ENCODE results near the gene TTC32. TPM values are rescaled to one million over a fixed set of nuclear protein-coding genes. Genes with fewer than 3 reads are reported as not detected.
"Not testable (repeated sequence)": the region's sequence is repeated elsewhere in the genome, so short reads cannot be mapped to it uniquely, and the experiment has no call there.

TTC32 gene
- total and polyA plus RNA-seq, 2 donors from 2014 or later, result 8.6 to 17.7 TPM

DNA sequence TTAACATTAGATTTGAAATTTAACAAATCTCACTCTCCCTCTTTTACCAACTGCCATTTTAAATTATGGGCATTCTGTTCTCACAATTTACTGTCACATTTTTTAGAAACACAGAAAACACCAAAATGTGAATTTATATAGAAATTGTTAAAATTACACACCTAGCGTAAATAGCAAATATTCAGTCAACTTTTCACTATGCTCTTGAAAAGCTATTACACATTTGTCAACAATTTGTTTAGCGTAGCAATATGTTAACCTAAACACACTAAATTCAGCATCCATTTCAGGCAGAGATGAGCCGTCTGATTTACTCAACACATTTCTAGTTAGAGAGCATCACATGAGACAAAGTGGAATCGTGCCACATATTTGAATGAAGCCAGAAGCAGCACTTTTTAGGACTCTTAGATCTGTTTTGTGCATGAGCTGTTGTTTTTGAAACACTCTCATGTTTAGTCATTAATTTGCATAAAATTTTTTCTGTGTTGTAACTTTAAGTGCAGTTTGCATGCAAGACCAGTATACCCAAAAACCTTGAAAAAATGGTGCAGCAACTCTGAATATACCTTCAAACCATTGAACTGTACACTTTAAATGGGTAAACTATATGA is 8.2 kb downstream of the TTC32 start:
- Histone ChIP-seq H3K9ac (ENCODE audit: low read length in 3 of 3) (no peak overlapping the region), H3K4me3 (ENCODE audit: low read length in 3 of 3) (no peak overlapping the region), H3K36me3 (ENCODE audit: control insufficient read depth in 2 of 3, insufficient read depth in 3 of 3, low read length in 3 of 3) (no peaks in the 10 kb centered on the region), H3K27me3 (ENCODE audit: control insufficient read depth, insufficient read depth, low read length) (no peaks in the 10 kb centered on the region), H3K27ac (ENCODE audit: low read depth in 2 of 2, low read length in 2 of 2) (no peak overlapping the region), H3K4me1 (ENCODE audit: control insufficient read depth in 2 of 3, insufficient read depth in 2 of 3, low read depth in 1 of 3, low read length in 3 of 3) (peaks cover 0 to 2% (median 0%) of the 10 kb centered on the region in 3 donors), H3K9me3 (ENCODE audit: control insufficient read depth in 2 of 3, insufficient read depth in 1 of 3, low read length in 3 of 3) (no peaks in the 10 kb centered on the region)
- TF ChIP-seq, protein P1, sequence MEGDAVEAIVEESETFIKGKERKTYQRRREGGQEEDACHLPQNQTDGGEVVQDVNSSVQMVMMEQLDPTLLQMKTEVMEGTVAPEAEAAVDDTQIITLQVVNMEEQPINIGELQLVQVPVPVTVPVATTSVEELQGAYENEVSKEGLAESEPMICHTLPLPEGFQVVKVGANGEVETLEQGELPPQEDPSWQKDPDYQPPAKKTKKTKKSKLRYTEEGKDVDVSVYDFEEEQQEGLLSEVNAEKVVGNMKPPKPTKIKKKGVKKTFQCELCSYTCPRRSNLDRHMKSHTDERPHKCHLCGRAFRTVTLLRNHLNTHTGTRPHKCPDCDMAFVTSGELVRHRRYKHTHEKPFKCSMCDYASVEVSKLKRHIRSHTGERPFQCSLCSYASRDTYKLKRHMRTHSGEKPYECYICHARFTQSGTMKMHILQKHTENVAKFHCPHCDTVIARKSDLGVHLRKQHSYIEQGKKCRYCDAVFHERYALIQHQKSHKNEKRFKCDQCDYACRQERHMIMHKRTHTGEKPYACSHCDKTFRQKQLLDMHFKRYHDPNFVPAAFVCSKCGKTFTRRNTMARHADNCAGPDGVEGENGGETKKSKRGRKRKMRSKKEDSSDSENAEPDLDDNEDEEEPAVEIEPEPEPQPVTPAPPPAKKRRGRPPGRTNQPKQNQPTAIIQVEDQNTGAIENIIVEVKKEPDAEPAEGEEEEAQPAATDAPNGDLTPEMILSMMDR (IDR thresholded peaks at IDR 0.05; ENCODE audit: borderline replicate concordance, extremely low read depth, insufficient read depth), result no peak
- intact Hi-C loops (cut with DNase I), result no loop called here
- DNase-seq (no peak), FAIRE-seq (no peak)

DNA sequence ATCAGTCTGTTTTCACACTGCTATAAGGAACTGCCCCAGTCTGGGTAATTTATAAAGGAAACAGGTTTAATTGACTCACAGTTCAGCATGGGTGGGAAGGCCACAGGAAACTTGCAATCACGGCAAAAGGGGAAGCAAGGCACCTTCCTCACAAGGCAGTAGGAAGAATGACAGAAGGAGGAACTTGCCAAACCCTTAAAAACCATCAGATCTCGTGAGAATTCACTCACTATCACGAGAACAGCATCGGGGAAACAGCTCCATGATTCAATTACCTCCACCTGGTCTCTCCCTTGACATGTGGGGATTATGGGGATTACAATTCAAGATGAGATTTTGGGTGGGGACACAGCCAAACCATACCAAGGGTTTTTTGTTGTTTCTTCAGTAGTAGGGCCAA is 9.8 kb downstream of the TTC32 start:
- H3K9me3 ChIP-seq (ENCODE audit: control insufficient read depth in 2 of 3, insufficient read depth in 1 of 3, low read length in 3 of 3); H3K27me3 ChIP-seq (ENCODE audit: control insufficient read depth, insufficient read depth, low read length); DNase-seq; FAIRE-seq; H3K27ac ChIP-seq (ENCODE audit: low read depth in 2 of 2, low read length in 2 of 2); intact Hi-C loops (cut with DNase I); H3K4me3 ChIP-seq (ENCODE audit: low read length in 3 of 3); H3K36me3 ChIP-seq (ENCODE audit: control insufficient read depth in 2 of 3, insufficient read depth in 3 of 3, low read length in 3 of 3); H3K9ac ChIP-seq (ENCODE audit: low read length in 3 of 3); H3K4me1 ChIP-seq (ENCODE audit: control insufficient read depth in 2 of 3, insufficient read depth in 2 of 3, low read depth in 1 of 3, low read length in 3 of 3): not testable (repeated sequence)

GRCh38 chr2:19890104-19890503 is 11.7 kb downstream of the TTC32 start:
- Histone ChIP-seq H3K4me3 (ENCODE audit: low read length in 3 of 3) (no peak overlapping the region), H3K9me3 (ENCODE audit: control insufficient read depth in 2 of 3, insufficient read depth in 1 of 3, low read length in 3 of 3) (no peaks in the 10 kb centered on the region), H3K27me3 (ENCODE audit: control insufficient read depth, insufficient read depth, low read length) (no peaks in the 10 kb centered on the region), H3K27ac (ENCODE audit: low read depth in 2 of 2, low read length in 2 of 2) (no peak overlapping the region), H3K36me3 (ENCODE audit: control insufficient read depth in 2 of 3, insufficient read depth in 3 of 3, low read length in 3 of 3) (no peaks in the 10 kb centered on the region), H3K4me1 (ENCODE audit: control insufficient read depth in 2 of 3, insufficient read depth in 2 of 3, low read depth in 1 of 3, low read length in 3 of 3) (no peaks in the 10 kb centered on the region), H3K9ac (ENCODE audit: low read length in 3 of 3) (no peak overlapping the region)
- DNase-seq (no peak), FAIRE-seq (no peak)
- intact Hi-C loops (cut with DNase I), result no loop called here
- TF ChIP-seq, protein P1 (IDR thresholded peaks at IDR 0.05; ENCODE audit: borderline replicate concordance, extremely low read depth, insufficient read depth), result no peak

DNA sequence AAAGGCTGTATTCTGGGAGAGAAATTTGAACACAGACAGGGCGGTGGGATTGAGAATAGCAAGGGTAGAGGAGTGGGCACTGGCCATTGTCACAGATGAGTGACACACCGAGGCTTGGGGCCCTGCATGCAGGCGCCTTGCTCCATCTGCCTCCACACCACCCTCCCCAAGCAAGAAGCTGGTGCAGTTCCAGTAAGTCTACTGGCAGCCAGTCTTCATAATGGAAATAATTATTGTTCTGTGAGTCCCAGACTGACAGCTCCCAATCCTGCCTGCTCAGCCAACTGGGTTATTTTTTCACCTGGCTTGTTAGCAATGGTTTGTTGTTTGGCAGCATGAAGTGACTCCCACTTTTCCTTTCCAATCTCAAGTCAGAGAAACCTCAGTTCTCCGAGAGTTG is 13.0 kb downstream of the TTC32 start:
- intact Hi-C loops (cut with DNase I), result no loop called here
- H3K4me3 ChIP-seq (ENCODE audit: low read length in 3 of 3), result no peak overlapping the region
- FAIRE-seq (no peak), DNase-seq (no peak)
- H3K36me3 ChIP-seq (ENCODE audit: control insufficient read depth in 2 of 3, insufficient read depth in 3 of 3, low read length in 3 of 3), result no peaks in the 10 kb centered on the region
- no peaks in the 10 kb centered on the region for H3K27me3 ChIP-seq (ENCODE audit: control insufficient read depth, insufficient read depth, low read length)
- no peak overlapping the region for H3K9ac ChIP-seq (ENCODE audit: low read length in 3 of 3)
- H3K27ac ChIP-seq (ENCODE audit: low read depth in 2 of 2, low read length in 2 of 2), result no peak overlapping the region
- no peaks in the 10 kb centered on the region for H3K4me1 ChIP-seq (ENCODE audit: control insufficient read depth in 2 of 3, insufficient read depth in 2 of 3, low read depth in 1 of 3, low read length in 3 of 3)
- TF ChIP-seq, protein P1 (IDR thresholded peaks at IDR 0.05; ENCODE audit: borderline replicate concordance, extremely low read depth, insufficient read depth), result no peak
- H3K9me3 ChIP-seq (ENCODE audit: control insufficient read depth in 2 of 3, insufficient read depth in 1 of 3, low read length in 3 of 3), result no peaks in the 10 kb centered on the region

Measured in kidney (tissue), 14 donors.